Measurements from ENCODE around the gene NPY1R. TPM values are rescaled to one million over a fixed set of nuclear protein-coding genes. Genes with fewer than 3 reads are reported as not detected.

The NPY1R gene
- total RNA-seq, 1 donor from 2014 or later = 1.1 TPM

GRCh38 chr4:163378661-163379060, 46.3 kb upstream of the NPY1R start:
- H3K4me3 Mint-ChIP-seq (ENCODE audit: unreplicated experiment) = no peak overlapping the region

GRCh38 chr4:163372029-163372428, 39.6 kb upstream of the NPY1R start:
- Histone ChIP-seq H3K27me3 (ENCODE audit: insufficient read depth, low read length) (no peaks in the 10 kb centered on the region), H3K9ac (ENCODE audit: low read length) (no peak overlapping the region), H3K79me2 (ENCODE audit: insufficient read depth, low read length) (no peaks in the 10 kb centered on the region), H3K9me3 (ENCODE audit: insufficient read depth, low read depth, low read length) (no peaks in the 10 kb centered on the region), H3K4me2 (ENCODE audit: low read length) (no peak overlapping the region), H3K36me3 (ENCODE audit: insufficient read depth, low read length) (no peaks in the 10 kb centered on the region), H4K20me1 (ENCODE audit: insufficient read depth, low read length) (no peaks in the 10 kb centered on the region), H3K4me3 (ENCODE audit: insufficient read depth, low read depth, low read length) (no peak overlapping the region), H3K4me1 (ENCODE audit: insufficient read depth, low read length) (no peaks in the 10 kb centered on the region), H3K27ac (ENCODE audit: low read depth, low read length) (no peak overlapping the region), H2AFZ (ENCODE audit: low read depth, low read length) (no peak overlapping the region)
- H3K36me3 Mint-ChIP-seq (ENCODE audit: low read depth, unreplicated experiment) = no peaks in the 10 kb centered on the region
- peaks cover 4% of the 10 kb centered on the region for H3K4me1 Mint-ChIP-seq (ENCODE audit: low read depth, unreplicated experiment)
- FAIRE-seq (no peak), DNase-seq (ENCODE audit: low read depth) (no peak)
- H3K27ac Mint-ChIP-seq (ENCODE audit: unreplicated experiment) = no peak overlapping the region
- no peak for TF ChIP-seq EZH2 (IDR thresholded peaks at IDR 0.05; ENCODE audit: insufficient read depth, low read length)
- no peak for TF ChIP-seq CTCF (IDR thresholded peaks at IDR 0.05; ENCODE audit: insufficient read depth, low read depth, low read length)
- H3K27me3 Mint-ChIP-seq (ENCODE audit: low read depth, unreplicated experiment) = no peaks in the 10 kb centered on the region
- H3K9me3 Mint-ChIP-seq (ENCODE audit: unreplicated experiment) = no peaks in the 10 kb centered on the region
- no peak overlapping the region for H3K4me3 Mint-ChIP-seq (ENCODE audit: unreplicated experiment)

More at GRCh38 chr4:163378661-163379060, 46.3 kb upstream of the NPY1R start:
- no peaks in the 10 kb centered on the region for H3K27me3 ChIP-seq (ENCODE audit: insufficient read depth, low read length)
- TF ChIP-seq CTCF (IDR thresholded peaks at IDR 0.05; ENCODE audit: insufficient read depth, low read depth, low read length) (no peak), EZH2 (IDR thresholded peaks at IDR 0.05; ENCODE audit: insufficient read depth, low read length) (no peak)
- H3K79me2 ChIP-seq (ENCODE audit: insufficient read depth, low read length) = no peaks in the 10 kb centered on the region
- H4K20me1 ChIP-seq (ENCODE audit: insufficient read depth, low read length) = no peaks in the 10 kb centered on the region
- H3K27ac ChIP-seq (ENCODE audit: low read depth, low read length) = no peak overlapping the region
- no peaks in the 10 kb centered on the region for H3K9me3 ChIP-seq (ENCODE audit: insufficient read depth, low read depth, low read length)
- H3K4me3 ChIP-seq (ENCODE audit: insufficient read depth, low read depth, low read length) = no peak overlapping the region
- no peak overlapping the region for H3K9ac ChIP-seq (ENCODE audit: low read length)
- no peak overlapping the region for H2AFZ ChIP-seq (ENCODE audit: low read depth, low read length)
- H3K36me3 Mint-ChIP-seq (ENCODE audit: low read depth, unreplicated experiment) = no peaks in the 10 kb centered on the region
- H3K9me3 Mint-ChIP-seq (ENCODE audit: unreplicated experiment) = no peaks in the 10 kb centered on the region
- FAIRE-seq (no peak), DNase-seq (ENCODE audit: low read depth) (no peak)
- no peaks in the 10 kb centered on the region for H3K27me3 Mint-ChIP-seq (ENCODE audit: low read depth, unreplicated experiment)
- no peak overlapping the region for H3K27ac Mint-ChIP-seq (ENCODE audit: unreplicated experiment)
- H3K4me1 Mint-ChIP-seq (ENCODE audit: low read depth, unreplicated experiment) = no peaks in the 10 kb centered on the region
- H3K4me2 ChIP-seq (ENCODE audit: low read length) = no peak overlapping the region
- no peaks in the 10 kb centered on the region for H3K36me3 ChIP-seq (ENCODE audit: insufficient read depth, low read length)
- H3K4me1 ChIP-seq (ENCODE audit: insufficient read depth, low read length) = no peaks in the 10 kb centered on the region

GRCh38 chr4:163367651-163368050, 35.3 kb upstream of the NPY1R start:
- Mint-ChIP-seq H3K4me3 (ENCODE audit: unreplicated experiment) (no peak overlapping the region), H3K27ac (ENCODE audit: unreplicated experiment) (no peak overlapping the region), H3K4me1 (ENCODE audit: low read depth, unreplicated experiment) (peaks cover 4% of the 10 kb centered on the region), H3K27me3 (ENCODE audit: low read depth, unreplicated experiment) (no peaks in the 10 kb centered on the region), H3K9me3 (ENCODE audit: unreplicated experiment) (no peaks in the 10 kb centered on the region), H3K36me3 (ENCODE audit: low read depth, unreplicated experiment) (no peaks in the 10 kb centered on the region)
- DNase-seq (ENCODE audit: low read depth) = no peak
- H3K27ac ChIP-seq (ENCODE audit: low read depth, low read length) = no peak overlapping the region
- H3K9me3 ChIP-seq (ENCODE audit: insufficient read depth, low read depth, low read length) = no peaks in the 10 kb centered on the region
- no peaks in the 10 kb centered on the region for H3K79me2 ChIP-seq (ENCODE audit: insufficient read depth, low read length)
- no peak for TF ChIP-seq EZH2 (IDR thresholded peaks at IDR 0.05; ENCODE audit: insufficient read depth, low read length)
- TF ChIP-seq CTCF (IDR thresholded peaks at IDR 0.05; ENCODE audit: insufficient read depth, low read depth, low read length) = no peak
- H3K4me1 ChIP-seq (ENCODE audit: insufficient read depth, low read length) = no peaks in the 10 kb centered on the region
- no peaks in the 10 kb centered on the region for H3K27me3 ChIP-seq (ENCODE audit: insufficient read depth, low read length)
- no peak overlapping the region for H2AFZ ChIP-seq (ENCODE audit: low read depth, low read length)
- no peak overlapping the region for H3K4me2 ChIP-seq (ENCODE audit: low read length)
- H3K9ac ChIP-seq (ENCODE audit: low read length) = no peak overlapping the region
- no peaks in the 10 kb centered on the region for H3K36me3 ChIP-seq (ENCODE audit: insufficient read depth, low read length)
- no peak for FAIRE-seq
- no peak overlapping the region for H3K4me3 ChIP-seq (ENCODE audit: insufficient read depth, low read depth, low read length)
- H4K20me1 ChIP-seq (ENCODE audit: insufficient read depth, low read length) = no peaks in the 10 kb centered on the region
